AG08396 (cell line): ENCODE measurements around the gene ARL4C.
"Not testable (repeated sequence)": the region's sequence is repeated elsewhere in the genome, so short reads cannot be mapped to it uniquely, and the experiment has no call there.

Experiments used
- DNase-seq: peaks from one replicate; pipeline ENCODE4 v3.0.0; 2012; ENCODE audit warnings: low spot score, mixed read lengths

Gene ARL4C

DNA sequence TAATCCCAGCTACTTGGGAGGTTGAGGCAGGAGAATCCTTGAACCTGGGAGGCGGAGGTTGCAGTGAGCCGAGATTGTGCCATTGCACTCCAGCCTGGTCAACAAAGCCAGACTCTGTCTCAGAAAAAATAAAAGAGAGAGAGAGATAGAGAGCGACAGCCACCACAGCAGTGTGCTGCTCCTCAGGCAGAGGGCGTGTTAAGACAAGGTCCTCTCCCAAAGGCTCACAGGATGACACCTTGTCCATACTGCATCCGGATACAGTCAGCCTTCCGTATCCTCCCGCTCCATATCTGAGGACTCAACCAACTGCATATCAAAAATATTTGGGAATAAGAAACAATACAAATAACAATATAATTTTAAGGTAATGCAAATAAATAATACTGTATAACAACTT lies 20.1 kb downstream of the ARL4C start:
- DNase-seq: no peak

DNA sequence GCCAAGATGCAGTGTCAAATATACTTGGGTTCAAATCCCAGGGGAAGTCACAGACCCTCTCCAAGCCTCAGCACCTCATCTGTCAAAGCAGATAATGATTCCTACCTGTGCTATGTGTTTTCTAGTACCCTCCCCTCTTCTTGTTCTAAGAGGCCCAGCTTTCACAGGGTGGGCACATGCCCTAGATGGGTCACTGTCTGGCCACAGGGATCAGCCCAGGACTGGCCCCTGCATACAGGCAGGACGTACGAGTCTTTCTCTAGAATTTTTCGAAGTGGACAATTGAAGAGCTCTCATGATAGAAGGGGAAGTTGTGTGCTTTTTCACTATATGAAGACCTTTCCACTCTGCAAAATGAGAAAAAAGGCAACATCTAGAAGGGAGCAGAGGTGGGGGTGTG lies 22.2 kb downstream of the ARL4C start:
- no peak for DNase-seq

DNA sequence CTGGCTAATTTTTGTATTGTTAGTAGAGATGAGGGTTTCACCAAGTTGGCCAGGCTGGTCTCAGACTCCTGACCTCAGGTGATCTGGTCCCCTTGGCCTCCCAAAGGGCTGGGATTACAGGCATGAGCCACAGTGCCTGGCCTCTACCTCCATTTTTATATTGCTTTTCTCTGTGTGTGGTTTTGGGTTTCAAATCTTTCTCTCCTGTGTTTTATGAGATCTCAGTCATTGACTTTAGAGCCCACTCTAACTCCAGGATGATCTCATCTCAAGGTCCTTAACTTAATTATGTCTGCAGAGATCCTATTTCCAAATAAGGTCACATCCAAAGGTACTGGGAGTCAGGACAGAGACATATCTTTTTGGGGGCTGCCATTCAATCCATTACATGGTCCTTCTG lies 24.7 kb downstream of the ARL4C start:
- no peak for DNase-seq

DNA sequence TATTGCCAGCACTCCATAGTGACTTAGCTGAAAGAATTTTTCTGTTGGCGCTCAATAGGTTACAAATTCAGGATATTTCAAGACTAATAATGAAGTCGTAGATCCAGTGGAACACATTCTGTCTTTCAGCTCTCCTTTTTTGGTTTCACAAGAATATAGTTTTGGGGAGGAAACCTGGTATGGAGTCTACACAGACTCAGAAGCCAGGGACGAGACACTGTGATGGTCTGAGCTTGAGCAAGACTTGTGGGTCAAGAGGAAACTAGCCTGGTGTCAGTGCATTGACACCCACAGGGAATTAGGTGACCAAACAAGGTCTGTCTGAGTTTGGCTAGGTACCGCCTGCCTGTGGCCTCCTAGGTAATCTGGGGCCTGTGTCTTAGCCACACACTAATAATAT lies 26.9 kb downstream of the ARL4C start:
- no peak for DNase-seq

DNA sequence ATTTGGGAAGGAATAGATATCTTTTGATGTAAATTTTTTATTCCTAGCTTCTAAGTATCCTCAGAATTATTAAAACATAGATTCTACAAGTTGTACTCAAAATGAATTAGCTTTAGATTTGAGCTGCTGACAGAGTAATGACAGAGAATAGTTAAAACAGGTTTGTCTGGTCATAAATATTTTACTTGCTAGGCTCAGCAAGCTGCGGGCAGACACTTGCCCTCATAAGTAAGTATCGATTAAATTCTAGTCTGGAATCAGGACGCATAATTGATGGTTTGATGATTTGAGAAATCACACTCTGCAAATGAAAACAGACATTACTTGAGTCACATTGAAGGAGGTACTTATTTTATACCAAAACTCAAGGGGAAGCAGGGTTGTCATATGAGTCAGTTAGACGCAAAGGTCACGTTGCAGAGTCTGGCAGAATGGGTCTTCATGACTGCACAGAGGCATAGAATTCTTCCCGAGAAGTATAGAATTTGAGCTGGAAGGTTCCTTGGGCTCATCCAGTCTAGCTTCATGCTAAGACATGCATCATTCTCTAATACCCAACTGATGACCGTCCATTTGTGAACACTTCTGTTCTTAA lies 27.5 kb downstream of the ARL4C start:
- no peak for DNase-seq

DNA sequence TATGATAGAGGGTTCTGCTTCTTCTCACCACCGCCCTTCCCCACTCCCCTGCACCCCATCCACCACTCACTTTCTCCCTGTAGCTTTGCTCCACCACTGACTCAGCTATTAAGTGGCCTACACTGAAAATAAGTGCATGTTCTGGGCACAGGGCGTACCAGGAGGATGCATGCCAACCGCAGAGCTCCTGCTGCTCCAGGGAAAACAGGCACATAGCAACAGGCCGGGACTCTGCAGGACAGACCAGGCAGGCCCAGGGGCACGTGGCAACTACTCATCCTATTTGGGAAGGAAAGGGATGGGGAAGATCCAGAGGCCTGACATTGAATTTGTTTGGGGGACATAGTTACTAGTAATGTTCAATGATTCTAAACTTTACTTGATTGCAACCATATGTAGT lies 28.4 kb downstream of the ARL4C start:
- DNase-seq: no peak

DNA sequence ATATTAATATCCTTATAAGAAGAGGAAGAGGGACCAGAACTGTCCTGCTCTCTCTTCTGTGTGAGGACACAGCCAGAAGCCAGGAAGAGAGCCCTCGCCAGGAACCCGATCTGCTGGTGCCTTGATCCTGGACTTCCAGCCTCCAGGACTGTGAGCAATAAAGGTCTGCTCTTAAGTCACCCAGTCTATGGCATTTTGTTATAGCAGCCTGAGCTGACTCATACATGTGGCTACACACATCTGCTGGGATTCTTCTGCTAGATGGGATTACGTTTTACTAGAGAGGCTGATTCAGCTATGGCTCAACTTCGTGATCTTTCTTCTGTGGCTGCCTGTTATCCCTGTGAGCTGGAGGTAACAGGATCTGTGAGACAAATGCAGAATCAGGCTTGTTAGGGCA lies 29.6 kb downstream of the ARL4C start:
- peak; percentile 26 for DNase-seq

DNA sequence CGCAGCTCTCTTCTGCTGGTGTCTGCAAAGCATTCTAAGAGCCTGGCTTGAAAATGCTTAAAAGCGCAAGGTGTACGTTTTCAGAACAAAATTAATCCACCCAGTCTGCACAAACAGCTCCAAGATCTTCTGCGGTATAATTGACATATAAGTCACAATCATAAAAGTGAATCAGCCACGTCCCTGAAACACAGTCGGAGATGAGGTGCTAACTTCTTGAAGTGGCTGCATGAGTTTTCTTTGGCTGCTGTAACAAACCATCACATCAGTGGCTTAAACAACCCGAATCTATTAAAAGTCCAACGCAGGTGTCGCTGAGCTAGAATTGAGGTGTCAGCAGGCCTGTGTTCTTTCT lies 32.6 kb downstream of the ARL4C start:
- DNase-seq: no peak

DNA sequence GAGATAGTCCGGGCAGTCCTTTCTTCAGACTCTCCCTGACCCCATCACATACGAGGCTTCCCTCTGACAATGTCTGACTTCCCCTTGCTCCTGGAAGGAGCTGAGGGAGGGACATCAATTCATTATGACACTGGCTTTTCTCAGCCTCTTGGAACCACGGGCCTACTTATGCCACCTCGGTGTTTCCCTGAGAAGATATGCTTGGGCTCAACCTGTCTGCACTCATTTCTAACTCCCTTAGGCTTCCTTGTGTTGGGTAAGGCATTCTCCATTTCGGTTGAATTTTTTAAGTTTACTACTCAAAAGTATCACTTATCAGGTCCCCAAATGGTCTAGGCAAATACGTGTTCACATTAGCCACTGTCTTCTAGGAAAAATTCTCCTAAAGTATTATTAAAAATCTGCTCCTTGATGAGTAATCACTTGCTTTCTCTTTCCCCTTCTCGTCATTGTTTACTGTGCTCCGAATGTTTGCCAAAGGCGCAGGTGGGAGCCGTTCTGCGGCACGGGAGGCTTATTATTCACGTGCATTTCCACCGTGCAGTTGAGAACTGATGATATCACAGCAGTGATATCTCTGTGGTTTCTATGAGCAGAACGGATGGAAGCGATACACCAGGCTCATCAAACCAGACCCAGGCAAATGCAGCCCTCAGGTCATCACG lies 33.1 kb downstream of the ARL4C start:
- peak; percentile 21 for DNase-seq

DNA sequence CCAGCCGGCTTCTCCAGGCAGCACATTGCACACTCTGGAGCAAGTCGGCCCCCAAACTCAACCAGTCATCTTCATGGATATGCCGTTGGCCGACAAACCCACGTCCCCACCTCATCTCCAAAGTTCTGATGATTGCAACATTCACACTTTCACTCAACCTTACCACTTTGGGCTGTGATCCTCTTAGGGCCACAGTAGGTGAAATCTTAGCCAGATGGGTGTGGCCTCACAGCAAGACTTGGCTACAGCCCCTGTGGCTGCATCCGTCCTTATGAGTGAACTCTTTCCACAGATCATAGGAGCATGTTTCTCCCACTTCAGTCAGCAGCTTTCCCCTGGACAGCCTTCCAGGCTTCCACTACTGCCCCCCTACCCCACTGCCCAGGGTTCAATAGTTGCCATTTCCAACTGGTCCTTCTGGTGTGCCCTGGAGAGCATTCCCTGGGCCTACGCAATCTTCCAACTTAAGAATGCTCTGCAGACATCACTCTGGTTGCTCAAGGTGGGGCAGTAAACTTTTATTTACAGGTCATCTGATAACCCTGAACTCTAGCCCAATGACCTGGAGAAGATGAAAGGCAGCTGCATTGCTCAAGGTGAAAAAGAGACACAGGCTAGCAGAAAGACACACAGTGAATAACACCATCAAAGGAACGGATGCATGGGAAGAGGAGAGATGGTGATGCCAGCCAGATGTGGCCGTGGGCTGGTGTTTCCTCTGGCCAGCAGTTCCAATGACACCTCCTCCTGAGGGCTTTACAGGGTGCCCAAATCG lies 34.5 kb downstream of the ARL4C start:
- DNase-seq: no peak

DNA sequence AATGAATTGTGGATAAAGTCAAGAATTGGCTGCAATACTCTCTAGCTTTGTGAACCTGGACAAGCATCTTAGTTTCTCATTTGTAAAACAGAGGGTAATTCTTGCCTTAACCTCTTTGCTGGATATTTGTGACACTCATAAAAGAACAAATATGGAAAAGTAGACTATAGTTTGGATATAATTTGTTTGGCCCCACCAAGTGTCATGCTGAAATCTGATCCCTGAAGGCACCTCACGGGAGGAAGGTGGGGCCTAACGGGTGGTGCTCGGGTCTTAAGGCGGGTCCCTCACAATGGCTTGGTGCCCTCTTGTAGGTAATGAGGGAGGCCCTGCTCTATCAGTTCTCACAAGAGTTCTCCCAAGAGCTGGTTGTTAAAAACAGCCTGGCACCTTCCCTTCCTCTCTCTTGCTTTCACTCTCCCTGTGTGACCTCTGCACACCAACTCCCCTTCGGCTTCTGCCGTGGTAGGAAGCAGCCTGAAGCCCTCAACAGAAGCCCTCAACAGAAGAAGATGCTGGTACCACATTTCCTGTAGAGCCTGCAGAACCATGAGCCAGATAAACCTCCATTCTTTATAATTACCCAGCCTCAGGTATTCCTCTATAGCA lies 37.4 kb downstream of the ARL4C start:
- DNase-seq: no peak

DNA sequence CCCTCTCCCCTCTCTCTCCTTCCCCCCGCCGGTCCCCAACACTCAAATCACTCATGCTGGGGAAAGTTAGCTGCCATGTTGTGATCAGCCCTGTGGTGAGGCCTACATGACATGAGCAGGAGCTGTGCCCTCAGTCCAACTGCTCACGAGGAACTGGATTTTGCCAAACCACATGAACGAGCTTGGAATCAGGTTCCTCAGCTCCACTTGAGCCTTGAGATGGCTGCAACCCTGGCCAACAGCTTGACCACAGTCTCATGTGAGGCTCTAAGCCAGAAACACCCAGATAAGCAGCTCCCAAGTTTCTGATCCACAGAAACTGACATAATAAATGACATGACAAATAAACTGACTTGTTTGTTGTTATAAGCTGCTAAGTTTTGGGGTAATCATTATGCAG lies 38.4 kb downstream of the ARL4C start:
- no peak for DNase-seq

DNA sequence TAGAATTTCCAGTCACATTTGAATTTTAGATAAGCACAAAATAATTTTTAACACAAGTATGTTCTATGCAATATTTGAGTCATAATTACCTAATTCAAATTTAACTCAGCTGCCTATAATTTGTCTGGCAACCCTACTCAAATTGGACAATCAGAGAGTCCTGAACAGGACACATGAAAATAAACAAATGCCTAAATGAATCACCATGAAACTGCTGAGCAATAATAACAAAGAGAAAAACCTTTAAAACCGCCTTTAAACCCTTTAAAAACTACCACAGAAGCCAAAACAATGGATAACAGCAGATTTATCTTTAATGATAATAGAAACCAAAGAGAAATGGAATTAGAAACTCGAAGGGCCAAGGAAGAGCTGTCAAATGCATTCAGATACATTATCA lies 39.5 kb downstream of the ARL4C start:
- peak; percentile 23 for DNase-seq

DNA sequence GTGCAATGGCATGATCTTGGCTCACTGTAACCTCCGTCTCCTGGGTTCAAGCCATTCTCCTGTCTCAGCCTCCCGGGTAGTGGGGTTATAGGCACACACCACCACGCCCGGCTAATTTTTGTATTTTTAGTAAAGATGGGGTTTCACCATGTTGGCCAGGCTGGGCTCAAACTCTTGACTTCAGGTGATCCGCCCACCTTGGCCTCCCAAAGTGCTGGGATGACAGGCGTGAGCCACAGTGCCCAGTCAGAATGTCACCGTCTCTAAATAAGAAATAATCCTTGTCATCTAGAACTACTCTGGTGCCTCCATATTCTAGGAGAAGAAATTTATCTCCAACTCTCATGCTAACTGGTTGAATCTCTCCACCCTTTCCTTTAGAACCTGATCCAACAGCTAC lies 41.6 kb downstream of the ARL4C start:
- not testable (repeated sequence) for DNase-seq

DNA sequence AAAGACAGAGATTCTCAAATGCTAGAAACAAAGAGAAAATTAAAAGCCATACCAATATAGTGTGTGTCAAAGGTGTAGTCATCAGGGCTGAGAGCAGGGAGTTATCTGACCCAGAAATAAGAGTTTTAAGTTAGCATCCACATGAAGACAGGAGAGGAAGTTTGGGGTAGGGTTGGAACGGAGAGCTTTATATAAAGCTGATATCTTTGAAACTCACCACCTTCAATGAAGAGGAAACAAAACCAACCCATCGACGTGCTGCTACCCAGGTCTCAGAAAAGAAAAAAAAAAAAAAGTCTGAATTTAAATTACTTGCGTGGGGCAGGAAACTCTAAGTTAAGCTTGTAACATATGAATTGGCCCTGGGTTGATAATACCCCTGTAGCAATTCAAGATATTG lies 42.4 kb downstream of the ARL4C start:
- no peak for DNase-seq

DNA sequence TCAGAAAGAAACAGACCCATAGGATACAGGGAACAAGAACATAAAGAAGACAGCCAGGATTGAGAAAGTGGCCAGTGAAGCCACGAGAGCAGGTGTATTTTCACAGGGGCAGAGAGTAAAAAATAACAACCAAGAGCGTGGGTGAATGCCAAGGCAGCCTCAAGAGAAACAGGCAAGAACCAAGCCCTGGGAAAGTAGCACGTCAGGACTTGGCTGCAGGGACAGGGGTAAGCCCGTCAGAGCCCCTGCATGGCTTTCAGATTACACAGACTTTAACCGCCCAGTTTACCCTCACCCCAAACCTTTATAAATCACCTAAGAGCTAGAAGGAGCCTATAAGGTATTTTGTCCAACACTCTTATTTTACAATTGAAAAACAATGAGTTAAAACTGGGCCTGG lies 43.7 kb downstream of the ARL4C start:
- DNase-seq: no peak

DNA sequence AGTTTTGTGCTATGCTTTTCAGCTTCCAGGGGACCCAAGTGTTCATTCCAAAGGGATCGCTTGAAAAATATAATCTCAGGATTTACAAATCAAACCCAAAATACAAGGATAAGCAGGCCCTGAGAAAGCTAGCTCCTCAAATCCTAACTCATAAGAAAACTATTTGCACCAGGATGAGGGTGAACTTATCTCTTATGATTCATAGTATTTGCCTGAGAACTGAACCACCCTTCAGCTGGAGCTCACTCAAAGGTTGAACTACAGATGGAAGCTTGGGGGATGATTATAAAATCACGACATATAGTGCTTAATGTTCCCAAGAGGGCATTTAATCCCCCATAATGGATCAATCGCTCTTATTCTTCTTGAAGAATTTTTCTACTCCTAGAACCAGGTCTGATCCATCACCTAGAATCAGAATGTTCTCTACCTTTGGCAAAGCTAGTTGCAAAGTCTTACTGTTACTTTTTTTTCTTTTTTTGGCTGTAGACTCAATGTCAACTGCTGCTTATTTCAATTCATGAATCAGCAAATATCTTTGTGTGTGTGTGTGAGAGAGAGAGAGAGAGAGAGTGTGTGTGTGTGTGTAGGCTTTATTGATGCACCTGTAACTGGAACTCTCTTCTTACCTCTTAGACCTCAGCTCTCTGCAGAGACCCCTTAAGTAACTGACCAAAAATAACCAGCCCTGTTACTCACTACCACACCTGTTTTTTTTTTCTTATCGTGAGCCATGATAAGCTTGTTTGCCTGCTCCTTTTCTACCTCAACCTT lies 44.8 kb downstream of the ARL4C start:
- peak; percentile 76 for DNase-seq

DNA sequence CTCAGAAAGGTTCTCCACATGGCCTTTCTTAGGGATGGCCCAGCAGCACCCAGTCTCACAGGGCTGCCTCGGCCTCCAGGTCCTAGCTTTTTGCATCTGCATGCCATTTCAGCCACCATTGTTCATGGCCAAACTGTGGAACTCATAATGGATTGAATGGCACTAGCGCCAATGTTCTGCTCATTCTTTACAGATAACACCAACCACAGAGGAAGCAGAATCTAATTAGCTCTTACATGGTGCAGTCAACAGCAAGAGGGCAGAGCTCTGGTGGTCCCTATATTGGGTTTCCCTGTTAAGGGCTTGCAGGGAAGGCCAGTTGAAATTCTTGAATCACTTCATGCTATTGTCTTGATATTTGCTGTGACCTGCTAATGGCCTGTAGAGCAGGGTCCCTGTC lies 45.6 kb downstream of the ARL4C start:
- no peak for DNase-seq

DNA sequence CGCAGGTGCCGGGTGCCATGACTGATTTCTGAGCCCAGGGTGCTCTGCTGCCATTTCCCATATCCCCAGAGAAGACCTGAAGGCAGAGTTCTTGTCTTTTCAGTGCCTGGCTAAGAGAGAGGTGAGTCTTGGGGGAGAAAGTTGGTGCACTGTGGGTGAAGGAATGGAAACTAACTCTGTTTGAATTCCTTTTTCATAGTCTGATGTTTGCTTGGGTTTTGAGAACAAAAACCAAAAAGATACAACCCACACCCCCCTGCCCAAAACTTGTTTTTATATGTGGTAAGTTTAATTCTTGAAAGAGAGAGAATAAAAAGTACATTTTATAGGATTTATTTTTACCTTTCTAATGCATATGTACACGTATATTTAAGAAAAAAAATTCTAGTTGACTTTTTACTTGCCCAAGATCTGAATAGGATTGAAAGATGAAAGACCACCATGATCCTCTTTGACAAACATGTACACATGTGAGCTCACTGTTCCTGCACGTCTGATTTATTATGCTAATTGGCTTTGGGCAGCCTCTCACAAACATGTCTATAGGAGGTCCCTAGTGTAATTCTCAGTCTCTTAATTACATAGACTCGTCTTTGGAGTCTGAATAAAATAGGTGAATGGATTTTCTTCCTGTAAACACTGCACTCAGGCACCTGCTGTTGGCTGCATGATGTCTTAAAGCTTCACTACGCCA lies 46.3 kb downstream of the ARL4C start:
- no peak for DNase-seq

DNA sequence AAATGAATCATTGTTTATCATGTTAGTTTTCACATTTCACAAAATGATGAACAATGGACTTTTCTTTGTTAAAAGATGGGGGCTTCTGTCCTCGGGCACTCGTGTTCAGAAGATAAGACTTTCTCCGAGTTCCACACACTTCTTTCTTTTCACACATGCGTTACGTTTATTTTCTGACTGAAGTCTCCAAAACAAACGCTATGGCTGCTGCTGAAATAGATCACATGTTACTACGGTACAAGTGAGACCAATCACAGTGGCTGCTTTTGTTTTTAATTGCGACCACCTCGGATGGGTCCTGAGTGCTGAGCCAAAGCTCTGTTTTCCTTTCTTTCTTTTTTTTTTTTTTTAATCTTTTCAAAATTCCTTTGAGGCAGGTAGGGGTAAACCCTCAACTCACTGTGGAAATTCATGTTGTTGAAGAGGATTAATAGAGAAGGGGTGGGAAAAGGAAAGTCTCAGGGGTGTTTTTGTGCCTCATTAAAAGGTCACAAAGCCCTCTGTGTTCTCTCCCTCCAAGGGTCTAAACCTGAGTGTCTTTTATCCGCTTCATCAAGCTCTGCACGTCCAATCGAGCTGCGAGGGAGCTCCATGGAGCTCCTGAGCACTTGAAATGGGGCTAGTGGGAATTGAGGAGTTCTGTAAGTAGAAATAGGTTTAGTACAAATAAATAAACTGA lies 48.2 kb downstream of the ARL4C start:
- no peak for DNase-seq

DNA sequence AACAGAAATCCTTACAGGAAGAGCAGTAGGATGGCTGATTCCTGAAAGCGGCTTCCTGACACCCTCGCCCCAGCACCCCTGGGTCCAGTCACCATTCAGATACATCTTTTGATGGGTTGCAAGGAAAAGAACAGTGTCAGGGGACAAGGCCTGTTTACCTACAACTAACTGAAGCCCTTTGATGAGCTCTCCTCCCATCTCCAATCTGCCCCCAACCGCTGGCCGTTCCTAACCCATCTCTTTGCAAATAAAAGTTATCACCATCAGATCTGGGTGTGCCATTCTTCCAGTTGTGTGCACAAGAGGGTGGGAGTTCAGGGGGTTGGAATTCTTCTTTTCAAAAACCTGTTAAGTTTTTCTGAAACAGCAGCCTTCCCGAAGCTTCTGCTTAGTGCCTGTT lies 48.9 kb downstream of the ARL4C start:
- DNase-seq: no peak
